GM12873 (cell line): Measurements from ENCODE around the gene ADGRB2.

Source experiments
- TF ChIP-seq, protein P1 (sequence below): IDR thresholded peaks from 2 replicates; pipeline ENCODE4 v1.5.1; 2012; ENCODE audit warnings: low read depth, mild to moderate bottlenecking, moderate library complexity, low read length, control low read depth; ENCODE audit not compliant: insufficient read depth; ENCODE audit errors: missing control alignments

ADGRB2 gene

DNA sequence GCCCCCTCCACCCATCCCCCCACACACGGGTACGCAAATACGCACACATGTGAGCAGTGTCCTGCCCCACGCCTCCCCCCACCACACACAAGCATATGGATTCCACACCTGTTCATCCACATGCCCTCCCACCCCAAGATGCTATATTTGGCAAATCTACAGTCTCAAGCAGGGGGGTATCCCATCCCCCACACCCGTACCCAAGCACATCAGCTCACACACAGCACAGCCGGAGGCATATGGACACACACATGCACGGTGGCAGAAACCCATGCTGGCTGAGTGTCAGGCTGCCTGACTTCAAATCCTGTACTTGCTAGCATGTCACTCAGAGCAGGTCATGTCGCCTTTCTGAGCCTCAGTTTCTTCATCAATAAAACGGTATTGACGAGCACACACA, 70.9 kb downstream of the ADGRB2 start:
- TF ChIP-seq, protein P1, sequence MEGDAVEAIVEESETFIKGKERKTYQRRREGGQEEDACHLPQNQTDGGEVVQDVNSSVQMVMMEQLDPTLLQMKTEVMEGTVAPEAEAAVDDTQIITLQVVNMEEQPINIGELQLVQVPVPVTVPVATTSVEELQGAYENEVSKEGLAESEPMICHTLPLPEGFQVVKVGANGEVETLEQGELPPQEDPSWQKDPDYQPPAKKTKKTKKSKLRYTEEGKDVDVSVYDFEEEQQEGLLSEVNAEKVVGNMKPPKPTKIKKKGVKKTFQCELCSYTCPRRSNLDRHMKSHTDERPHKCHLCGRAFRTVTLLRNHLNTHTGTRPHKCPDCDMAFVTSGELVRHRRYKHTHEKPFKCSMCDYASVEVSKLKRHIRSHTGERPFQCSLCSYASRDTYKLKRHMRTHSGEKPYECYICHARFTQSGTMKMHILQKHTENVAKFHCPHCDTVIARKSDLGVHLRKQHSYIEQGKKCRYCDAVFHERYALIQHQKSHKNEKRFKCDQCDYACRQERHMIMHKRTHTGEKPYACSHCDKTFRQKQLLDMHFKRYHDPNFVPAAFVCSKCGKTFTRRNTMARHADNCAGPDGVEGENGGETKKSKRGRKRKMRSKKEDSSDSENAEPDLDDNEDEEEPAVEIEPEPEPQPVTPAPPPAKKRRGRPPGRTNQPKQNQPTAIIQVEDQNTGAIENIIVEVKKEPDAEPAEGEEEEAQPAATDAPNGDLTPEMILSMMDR = no peak

DNA sequence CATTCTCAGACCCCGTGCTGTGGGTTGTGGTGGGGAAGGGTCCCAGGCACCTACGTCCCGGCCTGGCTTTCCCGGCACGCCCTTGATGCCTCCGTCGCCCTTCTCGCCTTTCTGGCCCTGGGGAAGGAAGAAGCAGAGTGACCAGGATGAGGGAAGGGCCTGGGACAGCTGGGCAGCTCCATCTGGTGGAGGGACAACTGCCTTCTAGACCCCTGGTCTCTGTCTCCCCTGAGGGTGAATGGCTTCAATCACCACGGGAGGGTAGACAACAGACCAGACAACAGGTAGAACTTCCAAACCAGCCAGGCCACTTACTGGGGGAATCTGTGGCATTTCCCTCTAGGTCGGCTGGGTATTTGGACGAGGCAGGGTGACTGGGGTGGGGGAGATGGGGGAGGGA, 72.2 kb downstream of the ADGRB2 start:
- TF ChIP-seq, protein P1 = no peak

DNA sequence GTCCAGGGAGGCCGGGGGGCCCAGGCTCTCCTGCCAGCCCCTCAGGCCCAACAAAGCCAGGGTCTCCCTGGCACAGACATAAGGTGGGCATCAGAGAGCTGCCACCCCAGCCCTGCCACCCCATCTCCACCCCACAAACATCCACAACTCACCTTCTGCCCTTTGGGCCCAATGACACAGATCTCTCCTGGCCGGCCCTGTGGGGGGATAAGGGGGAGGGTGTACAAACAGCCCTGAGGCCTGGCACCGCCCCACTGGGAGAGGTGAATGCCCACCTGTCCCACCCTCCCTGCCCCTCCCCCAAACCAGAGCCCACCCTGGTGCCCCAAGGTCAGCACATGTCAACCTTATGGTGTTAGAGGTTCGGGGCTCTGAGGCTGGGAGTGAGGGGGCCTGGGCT, 72.7 kb downstream of the ADGRB2 start:
- TF ChIP-seq, protein P1 = no peak

DNA sequence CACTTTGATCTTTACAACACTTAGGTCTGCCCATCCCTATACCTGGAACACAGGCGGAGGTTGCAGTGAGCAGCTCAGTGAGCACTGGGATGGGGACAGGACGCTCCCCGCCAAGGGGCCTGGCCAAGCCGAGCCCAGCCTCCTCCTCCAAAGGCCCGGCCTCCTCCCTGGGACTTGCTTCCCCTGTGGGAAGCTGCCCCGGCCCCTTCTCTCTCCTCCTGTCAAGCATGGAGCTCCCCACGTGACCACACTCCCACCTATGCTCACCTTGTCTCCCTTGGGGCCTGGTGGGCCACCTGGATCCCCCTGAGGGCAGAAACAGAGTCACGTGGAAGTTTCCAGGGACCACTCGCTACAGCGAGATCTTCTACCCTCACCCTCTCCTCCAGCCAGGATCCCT, 73.2 kb downstream of the ADGRB2 start:
- TF ChIP-seq, protein P1 = no peak

DNA sequence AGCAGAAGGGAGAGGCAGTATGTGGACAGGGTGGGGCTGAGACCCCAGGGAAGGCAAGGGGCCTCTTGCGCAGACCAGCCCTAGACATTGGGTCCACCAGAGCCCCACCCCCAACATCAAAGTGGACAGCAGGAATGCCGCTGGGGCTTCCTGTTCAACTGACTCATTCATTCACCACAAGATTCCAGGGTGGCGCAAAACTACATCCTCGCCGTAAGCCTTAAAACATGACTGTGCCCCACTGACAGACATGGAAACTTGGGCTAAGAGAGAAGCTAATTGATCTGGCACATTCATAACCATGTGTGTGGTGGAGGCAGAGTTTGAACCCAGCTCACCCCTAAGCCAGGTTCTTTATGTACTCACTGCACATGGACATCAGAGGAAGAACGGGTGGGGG, 74.3 kb downstream of the ADGRB2 start:
- TF ChIP-seq, protein P1 = no peak

DNA sequence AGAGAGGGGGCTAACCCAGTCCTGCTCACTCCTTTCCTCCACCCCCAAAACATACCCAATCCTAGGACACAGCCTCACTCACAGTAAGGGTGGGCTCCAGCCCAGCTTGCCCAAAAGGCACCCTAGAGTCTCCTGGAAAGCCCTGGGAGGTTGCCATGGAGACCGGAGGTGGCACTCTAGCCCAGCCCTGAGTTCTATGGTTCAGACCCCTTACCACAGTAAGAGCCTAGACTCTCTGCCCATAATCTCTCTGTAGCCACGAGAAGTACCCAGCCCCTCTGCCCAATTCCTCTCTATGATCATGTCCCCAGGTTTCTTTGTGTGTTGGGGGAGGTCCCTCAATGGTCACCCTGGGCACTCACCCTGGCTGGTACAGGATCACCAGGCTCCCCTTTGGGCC, 74.8 kb downstream of the ADGRB2 start:
- TF ChIP-seq, protein P1 = no peak

DNA sequence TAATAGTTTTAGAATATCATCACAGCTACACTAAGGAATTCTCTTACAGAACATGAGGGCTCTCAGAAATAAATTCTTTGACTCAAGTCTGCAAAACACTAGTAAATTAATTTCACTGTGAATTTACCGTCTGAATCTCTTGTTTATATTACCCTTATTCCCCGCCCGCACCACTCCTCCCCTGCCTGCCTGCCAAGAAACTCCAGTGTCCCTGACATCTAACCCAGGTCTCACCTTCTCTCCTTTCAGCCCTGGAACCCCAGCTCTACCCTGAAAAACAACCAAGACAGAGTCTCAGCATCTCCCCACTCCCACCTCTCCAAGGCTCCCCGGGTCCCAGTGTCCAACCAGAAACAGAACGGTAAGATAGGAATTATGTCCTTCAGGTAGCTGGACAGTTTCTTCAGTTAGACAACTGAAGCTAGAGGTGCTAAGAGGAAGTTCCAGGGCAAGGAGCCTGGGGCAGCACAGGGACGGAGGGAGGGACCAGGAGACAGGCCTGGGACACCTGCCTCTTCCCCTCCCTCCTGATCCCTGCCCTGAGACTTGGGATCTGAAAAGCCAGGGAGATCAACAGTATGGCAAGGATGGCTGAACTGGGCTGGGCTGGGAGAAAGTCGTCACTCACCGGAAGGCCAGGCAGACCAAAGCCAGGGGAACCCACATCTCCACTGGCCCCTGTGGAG, 75.8 kb downstream of the ADGRB2 start:
- TF ChIP-seq, protein P1 = no peak
